Measurements from ENCODE around the gene TPPP3.

DNA sequence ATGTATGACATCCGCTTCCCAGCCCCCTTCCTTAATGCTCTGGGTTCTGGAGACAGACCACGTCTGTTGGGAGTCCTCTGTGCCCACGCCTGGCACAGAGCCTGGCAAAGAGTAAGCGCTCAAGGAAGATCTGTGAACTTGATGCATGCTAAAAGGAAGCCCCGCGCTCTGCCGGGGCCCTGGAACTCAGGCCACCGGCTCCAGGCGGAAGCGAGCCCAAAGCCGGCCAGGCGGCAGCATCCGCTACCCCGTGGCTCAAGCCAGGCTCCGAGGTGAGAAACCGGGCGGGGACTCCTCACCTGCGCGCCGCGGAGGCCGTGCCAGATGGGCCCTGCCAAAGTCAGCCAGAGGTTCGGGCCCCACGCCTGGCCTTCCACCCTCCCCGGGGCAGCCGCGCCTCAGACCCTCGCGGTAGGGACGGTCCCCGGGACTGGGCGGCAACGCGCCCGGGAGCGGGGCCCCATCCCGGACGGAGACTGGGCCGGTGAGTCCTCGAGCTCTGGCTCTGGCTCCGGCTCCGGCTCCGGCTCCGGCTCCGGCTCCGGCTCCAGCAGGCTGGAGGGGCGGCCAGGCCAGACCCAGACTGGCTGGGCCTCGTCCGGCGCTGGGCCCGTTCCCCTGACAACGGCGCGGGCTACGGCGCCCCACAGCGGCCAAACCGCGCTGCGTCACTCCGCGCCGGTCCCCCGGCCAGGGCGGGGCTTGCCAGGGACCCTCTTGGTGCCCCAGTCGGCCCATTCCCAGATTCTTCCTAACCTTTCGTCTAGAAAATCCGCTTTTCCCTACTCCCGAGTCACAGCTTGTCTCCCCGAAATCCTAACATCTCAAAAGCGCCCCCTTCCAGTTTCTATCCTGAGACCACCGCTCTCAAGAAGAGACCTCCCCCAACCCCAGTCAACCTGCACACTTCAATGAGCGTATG, 22.8 kb upstream of the TPPP3 start, which contains the start of gene ZDHHC1:
- TF ChIP-seq, protein P1, sequence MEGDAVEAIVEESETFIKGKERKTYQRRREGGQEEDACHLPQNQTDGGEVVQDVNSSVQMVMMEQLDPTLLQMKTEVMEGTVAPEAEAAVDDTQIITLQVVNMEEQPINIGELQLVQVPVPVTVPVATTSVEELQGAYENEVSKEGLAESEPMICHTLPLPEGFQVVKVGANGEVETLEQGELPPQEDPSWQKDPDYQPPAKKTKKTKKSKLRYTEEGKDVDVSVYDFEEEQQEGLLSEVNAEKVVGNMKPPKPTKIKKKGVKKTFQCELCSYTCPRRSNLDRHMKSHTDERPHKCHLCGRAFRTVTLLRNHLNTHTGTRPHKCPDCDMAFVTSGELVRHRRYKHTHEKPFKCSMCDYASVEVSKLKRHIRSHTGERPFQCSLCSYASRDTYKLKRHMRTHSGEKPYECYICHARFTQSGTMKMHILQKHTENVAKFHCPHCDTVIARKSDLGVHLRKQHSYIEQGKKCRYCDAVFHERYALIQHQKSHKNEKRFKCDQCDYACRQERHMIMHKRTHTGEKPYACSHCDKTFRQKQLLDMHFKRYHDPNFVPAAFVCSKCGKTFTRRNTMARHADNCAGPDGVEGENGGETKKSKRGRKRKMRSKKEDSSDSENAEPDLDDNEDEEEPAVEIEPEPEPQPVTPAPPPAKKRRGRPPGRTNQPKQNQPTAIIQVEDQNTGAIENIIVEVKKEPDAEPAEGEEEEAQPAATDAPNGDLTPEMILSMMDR (IDR thresholded peaks at IDR 0.05), result peak; percentile 51 to 62 (median 57)
- TF ChIP-seq EP300 (IDR thresholded peaks at IDR 0.05), result no peak

All from esophagus muscularis mucosa (tissue), 3 donors.